ENCODE measurements around the gene CCL24.
"Not testable (repeated sequence)": the region's sequence is repeated elsewhere in the genome, so short reads cannot be mapped to it uniquely, and the experiment has no call there.

The CCL24 gene

DNA sequence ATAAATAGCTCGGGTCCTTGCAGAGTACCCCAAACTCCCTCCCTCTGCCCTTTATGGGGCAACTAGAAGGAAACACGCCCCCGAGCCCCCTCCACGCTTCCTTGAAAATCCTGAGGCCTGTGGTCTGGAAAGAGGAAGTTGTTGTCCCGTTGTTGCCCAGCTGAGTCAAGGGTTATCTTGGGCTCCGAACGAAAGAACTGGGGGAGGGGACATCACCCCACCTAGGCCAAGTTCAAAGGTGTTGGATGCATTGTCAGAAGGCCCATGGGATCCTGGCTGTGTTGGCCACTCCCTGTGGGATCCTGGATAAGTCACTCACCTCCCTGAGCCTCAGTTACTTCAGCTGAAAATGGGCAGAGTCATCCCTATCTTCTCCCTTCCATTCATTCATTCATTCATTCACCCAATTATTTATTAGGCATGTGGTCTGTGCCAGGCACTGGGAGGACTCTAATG is at the start of gene CCL24:
TSS of gene CCL24 (minus strand) at position 26 of the 456 bp plus-strand sequence. CDS start 91 bp downstream, outside the sequence.
- DNase-seq (ENCODE audit: low read depth): no peak

DNA sequence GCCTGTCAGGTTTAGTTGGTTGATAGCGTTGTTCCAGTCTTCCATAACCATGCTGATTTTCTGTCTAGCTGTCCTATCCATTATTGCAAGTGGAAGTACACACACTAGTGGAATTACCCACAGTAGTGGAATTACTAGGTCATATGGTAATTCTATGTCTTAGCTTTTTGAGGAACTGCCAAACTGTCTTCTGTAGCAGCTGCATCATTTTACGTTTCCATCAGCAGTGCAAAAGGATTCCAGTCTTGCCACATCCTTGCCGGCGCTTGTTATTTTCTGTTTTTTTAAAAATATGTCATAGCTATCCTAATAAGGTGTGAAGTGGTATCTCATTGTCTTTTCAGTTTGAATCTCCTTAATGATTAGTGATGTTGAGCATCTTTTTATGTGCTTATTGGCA is 48.0 kb upstream of the CCL24 start:
- no peak for DNase-seq (ENCODE audit: low read depth)

- DNase-seq (ENCODE audit: low read depth): no peak
These were observed 44.8 kb upstream of the CCL24 start for GRCh38 chr7:75858410-75858809.

GRCh38 chr7:75856536-75856935 is 42.9 kb upstream of the CCL24 start:
- no peak for DNase-seq (ENCODE audit: low read depth)

DNA sequence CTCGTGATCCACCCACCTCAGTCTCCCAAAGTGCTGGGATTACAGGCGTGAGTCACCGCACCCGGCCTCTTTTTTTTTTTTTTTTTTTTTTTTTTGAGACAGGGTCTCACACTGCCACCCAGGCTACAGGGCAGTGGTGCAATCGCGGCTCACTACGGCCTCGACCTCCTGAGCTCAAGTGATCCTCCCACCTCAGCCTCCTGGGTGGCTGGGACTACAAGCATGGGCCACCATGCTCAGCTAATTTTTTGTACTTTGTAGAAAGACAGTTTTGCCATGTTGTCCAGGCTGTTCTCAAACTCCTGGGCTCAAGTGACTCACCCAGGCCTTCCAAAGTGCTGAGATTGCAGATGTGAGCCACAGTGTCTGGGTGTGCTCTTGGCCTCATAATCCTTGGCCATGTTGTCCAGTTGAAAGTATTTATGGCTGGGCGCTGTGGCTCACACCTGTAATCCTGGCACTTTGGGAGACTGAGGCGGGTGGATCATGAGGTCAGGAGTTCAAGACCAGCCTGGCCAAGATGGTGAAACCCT is 41.3 kb upstream of the CCL24 start:
- not testable (repeated sequence) for DNase-seq (ENCODE audit: low read depth)

DNA sequence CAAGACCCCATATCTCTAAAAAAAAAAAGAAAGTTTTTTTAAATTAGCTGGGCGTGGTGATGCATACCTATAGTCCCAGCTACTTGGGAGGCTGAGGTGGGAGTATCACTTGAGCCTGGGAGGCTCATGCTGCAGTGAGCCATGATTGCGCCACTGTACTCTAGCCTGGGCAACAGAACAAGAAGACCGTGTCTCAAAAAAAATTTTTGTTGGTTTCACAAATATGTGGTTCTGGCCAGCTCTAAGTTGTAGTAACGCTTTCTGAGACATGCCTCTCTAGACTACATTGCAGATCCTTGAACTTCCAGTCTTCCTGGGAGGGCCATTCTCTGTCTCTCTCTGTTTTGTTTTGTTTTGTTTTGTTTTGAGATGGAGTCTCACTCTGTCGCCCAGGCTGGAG is 40.6 kb upstream of the CCL24 start:
- no peak for DNase-seq (ENCODE audit: low read depth)

GRCh38 chr7:75850235-75850634 is 36.6 kb upstream of the CCL24 start:
- DNase-seq (ENCODE audit: low read depth): no peak

DNA sequence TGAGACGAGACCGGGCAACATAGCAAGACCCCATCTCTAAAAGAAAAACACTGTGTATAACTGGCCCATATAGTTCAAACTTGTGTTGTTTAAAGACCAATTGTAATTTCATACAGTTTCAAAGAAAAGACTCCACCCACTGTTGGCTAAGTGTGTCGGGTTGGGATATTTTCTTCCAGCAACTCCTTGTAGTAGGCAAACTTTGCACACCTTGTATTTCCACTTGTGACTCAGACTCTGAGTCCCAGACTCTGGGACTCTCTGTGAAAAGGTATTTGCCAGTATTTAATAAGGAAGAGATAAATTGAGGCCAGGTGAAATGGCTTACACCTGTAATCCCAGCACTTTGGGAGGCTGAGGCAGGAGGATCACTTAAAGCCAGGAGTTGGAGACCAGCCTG is 36.0 kb upstream of the CCL24 start:
- no peak for DNase-seq (ENCODE audit: low read depth)

- no peak for DNase-seq (ENCODE audit: low read depth)
These were observed 34.1 kb upstream of the CCL24 start for GRCh38 chr7:75847707-75848106.

- DNase-seq (ENCODE audit: low read depth): not testable (repeated sequence)
These were observed 31.5 kb upstream of the CCL24 start for GRCh38 chr7:75845132-75845531.

GRCh38 chr7:75844158-75844557 is 30.6 kb upstream of the CCL24 start:
- no peak for DNase-seq (ENCODE audit: low read depth)

GRCh38 chr7:75843613-75844116 is 30.1 kb upstream of the CCL24 start:
- no peak for DNase-seq (ENCODE audit: low read depth)

GRCh38 chr7:75842836-75843446 is 29.3 kb upstream of the CCL24 start:
- no peak for DNase-seq (ENCODE audit: low read depth)

GRCh38 chr7:75840029-75840428 is 26.4 kb upstream of the CCL24 start:
- no peak for DNase-seq (ENCODE audit: low read depth)

DNA sequence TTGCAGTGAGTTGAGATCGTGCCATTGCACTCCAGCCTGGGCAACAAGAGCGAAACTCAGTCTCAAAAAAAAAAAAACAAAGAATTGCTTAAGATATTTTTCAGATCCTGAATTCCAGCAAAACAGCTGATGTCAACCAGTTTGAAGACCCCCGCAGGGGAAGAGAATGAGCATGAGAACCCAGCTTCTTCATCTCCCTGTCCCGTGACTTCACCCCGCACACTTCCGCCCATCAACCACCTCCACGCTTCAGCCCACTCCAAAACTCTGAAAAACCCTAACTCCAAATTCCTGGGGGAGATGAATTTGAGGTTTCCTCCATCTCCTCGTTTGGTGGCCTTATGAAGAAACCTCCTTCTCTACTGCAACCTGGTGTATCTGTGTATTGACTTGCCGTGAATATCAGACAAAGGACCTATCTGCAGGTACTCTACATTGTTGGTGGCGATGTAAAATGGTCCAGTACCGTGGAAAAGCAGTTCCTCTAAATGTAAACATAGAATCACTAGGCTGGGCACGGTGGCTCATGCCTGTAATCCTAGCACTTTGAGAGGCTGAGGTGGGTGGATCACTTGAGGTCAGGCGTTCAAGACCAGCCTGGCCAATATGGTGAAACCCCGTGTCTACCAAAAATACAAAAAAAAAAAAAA is 24.8 kb upstream of the CCL24 start:
- not testable (repeated sequence) for DNase-seq (ENCODE audit: low read depth)

GRCh38 chr7:75836798-75837197 is 23.2 kb upstream of the CCL24 start:
- DNase-seq (ENCODE audit: low read depth): no peak

GRCh38 chr7:75835688-75836285 is 22.2 kb upstream of the CCL24 start:
- DNase-seq (ENCODE audit: low read depth): no peak

GRCh38 chr7:75833662-75834061 is 20.1 kb upstream of the CCL24 start:
- not testable (repeated sequence) for DNase-seq (ENCODE audit: low read depth)

- DNase-seq (ENCODE audit: low read depth): no peak
These were observed 17.4 kb upstream of the CCL24 start for GRCh38 chr7:75830978-75831377.

DNA sequence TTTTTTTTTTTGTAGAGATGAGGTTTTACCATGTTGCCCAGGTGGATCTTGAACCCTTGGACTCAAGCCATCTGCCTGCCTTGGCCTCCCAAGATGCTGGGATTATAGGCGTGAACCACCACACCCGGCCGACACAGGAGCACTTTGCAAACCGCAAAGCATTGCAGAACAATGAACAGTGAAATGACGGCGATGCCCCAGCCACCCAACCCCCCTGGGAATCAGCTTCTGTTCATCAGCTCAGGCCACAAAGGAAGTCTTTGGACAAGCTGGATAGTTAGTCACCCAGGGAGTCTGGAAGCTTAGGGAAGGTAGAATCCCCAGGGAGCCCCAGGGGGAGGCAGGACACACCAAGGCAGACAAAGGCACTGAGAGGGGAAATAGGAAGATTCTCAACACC is 16.1 kb upstream of the CCL24 start:
- not testable (repeated sequence) for DNase-seq (ENCODE audit: low read depth)

GRCh38 chr7:75823198-75823910 is 9.7 kb upstream of the CCL24 start:
- DNase-seq (ENCODE audit: low read depth): no peak

GRCh38 chr7:75820688-75821087 is 7.1 kb upstream of the CCL24 start:
- DNase-seq (ENCODE audit: low read depth): no peak
